Pancreas (tissue), 10 donors: ENCODE data around the gene IKBKE. TPM values are rescaled to one million over a fixed set of nuclear protein-coding genes. Genes with fewer than 3 reads are reported as not detected.
A peak's percentile ranks its signal among the peaks of the same experiment; 100 is the strongest.

Experiments used
- ATAC-seq, 4 donors: fragments of 200-7000 bp; cut with Tn5 transposase; one replicate each; pipeline versions ENCODE4 v1.8.0 to v1.9.1; 2020; ENCODE audit warnings: mild to moderate bottlenecking in 4 of 4, moderate library complexity in 4 of 4
- DNase-seq, 6 donors: peaks; one replicate each; pipeline ENCODE4 v3.0.0-alpha.2; 2020
- FAIRE-seq: peaks from 2 replicates; lab custom pipeline; 2012; peaks lifted over from hg19 to GRCh38; lab: Jason Lieb, UNC
- H3K27ac ChIP-seq, 4 donors: fragments of 200-600 bp; sonication (generic); 1 replicate in 3 of 4; 2 replicates in 1 of 4; pipeline versions ENCODE4 v1.5.0 to v1.8.0; 2020
- H3K27me3 ChIP-seq, 4 donors: fragments of 200-600 bp; one replicate each; pipeline ENCODE4 v1.8.0; 2021
- H3K36me3 ChIP-seq, 3 donors: fragments of 200-600 bp; sonication (generic) in 1 of 3; one replicate each; pipeline versions ENCODE4 v1.5.0 to v1.8.0; 2020 to 2021
- H3K4me1 ChIP-seq, 3 donors: fragments of 200-600 bp; one replicate each; pipeline ENCODE4 v1.8.0; 2021
- H3K4me3 ChIP-seq, 4 donors: fragments of 200-600 bp; sonication (generic) in 2 of 4; one replicate each; pipeline versions ENCODE4 v1.5.0 to v1.8.0; 2020 to 2021
- H3K9me3 ChIP-seq, 4 donors: fragments of 200-600 bp; one replicate each; pipeline ENCODE4 v1.8.0; 2021
- CTCF ChIP-seq, 4 donors: fragments of 200-600 bp; sonication (generic) in 3 of 4; IDR thresholded peaks; one replicate each; pipeline versions ENCODE4 v1.5.0 to v1.8.0; 2021; ENCODE audit warnings: antibody characterized with exemption in 4 of 4
- WGBS, 2 donors: extraction: QIAGEN DNeasy Blood & Tissue Kit; methylation state at CpG; one replicate each; pipeline ENCODE4 v1.1.7; 2013; 5-methylcytosine and 5-hydroxymethylcytosine counted together
- intact Hi-C, 3 donors: fragments of 100-400 bp; cut with DNase I; formaldehyde crosslinking; loops; one replicate each; pipeline versions ENCODE4 v1.11.1 to v1.14.2; 2022
- polyA plus RNA-seq, 2 donors: library from polyadenylated mRNA; stranded (reverse); fragments of 200-250 nt; gene quantifications; one replicate each; pipeline ENCODE4 v1.2.3, GENCODE V29; 2013
- total RNA-seq, 6 donors: library from RNA; stranded (reverse); fragmentation: NEBNext Ultra II Directional in 4 of 6; extraction: Animal tissue kit (Norgen Biotek cat#: 25700) in 4 of 6; gene quantifications; one replicate each; pipeline versions ENCODE4 v1.2.1 to v1.2.4, GENCODE V29; 2021 to 2023
- donor health status: healthy with polysubstance abuse.
- donor health status: DM: no; HTN: no; CAD: no; lungs with moderate emphysema.
- donor health status: DM: no; HTN: no; CAD: no.
- donor health status: control.
- donor health status: control.
- donor health status: Bipolar disorder and iron deficiency.
- donor health status: DM: yes; HTN: yes; CAD: no.
- donor health status: DM: no; HTN: no; CAD: no.
- donor health status: DM: no; HTN: no; CAD: no.
- donor health status: DM: yes; HTN: yes; CAD: no.

Gene IKBKE
- total and polyA plus RNA-seq, 8 donors = 1.8 to 9.9 (median 3.4) TPM

GRCh38 chr1:206524739-206525364 is 54.6 kb downstream of the IKBKE start:
- peak in 1 of 6 donors; percentile 37 for DNase-seq
- H3K27ac ChIP-seq = no peak overlapping the region

GRCh38 chr1:206526064-206526911 is 56.0 kb downstream of the IKBKE start:
- 40 to 41% methylated on average over 6 of the region's 6 CpGs for WGBS, 2 donors
- peaks cover 0 to 12% (median 5%) of the 10 kb centered on the region in 3 donors for H3K4me1 ChIP-seq
- ATAC-seq = peak; percentile 29 to 77 (median 58)
- no peaks in the 10 kb centered on the region for H3K27me3 ChIP-seq
- intact Hi-C loops = no loop called here
- H3K36me3 ChIP-seq = no peaks in the 10 kb centered on the region
- H3K9me3 ChIP-seq = no peaks in the 10 kb centered on the region
- H3K4me3 ChIP-seq = no peak overlapping the region
- FAIRE-seq = no peak
- no peak for DNase-seq
- TF ChIP-seq CTCF (IDR thresholded peaks at IDR 0.05) = no peak
- no peak overlapping the region for H3K27ac ChIP-seq

More at GRCh38 chr1:206524739-206525364, 54.6 kb downstream of the IKBKE start:
- intact Hi-C loops = no loop called here
- peaks cover 0 to 12% (median 12%) of the 10 kb centered on the region in 3 donors for H3K4me1 ChIP-seq
- H3K4me3 ChIP-seq = no peak overlapping the region
- no peaks in the 10 kb centered on the region for H3K36me3 ChIP-seq
- H3K9me3 ChIP-seq = no peaks in the 10 kb centered on the region
- H3K27me3 ChIP-seq = no peaks in the 10 kb centered on the region
- no peak for FAIRE-seq
- ATAC-seq = no peak
- WGBS, 2 donors = 64 to 72% methylated on average over 5 of the region's 5 CpGs
- TF ChIP-seq CTCF (IDR thresholded peaks at IDR 0.05) = no peak

DNA sequence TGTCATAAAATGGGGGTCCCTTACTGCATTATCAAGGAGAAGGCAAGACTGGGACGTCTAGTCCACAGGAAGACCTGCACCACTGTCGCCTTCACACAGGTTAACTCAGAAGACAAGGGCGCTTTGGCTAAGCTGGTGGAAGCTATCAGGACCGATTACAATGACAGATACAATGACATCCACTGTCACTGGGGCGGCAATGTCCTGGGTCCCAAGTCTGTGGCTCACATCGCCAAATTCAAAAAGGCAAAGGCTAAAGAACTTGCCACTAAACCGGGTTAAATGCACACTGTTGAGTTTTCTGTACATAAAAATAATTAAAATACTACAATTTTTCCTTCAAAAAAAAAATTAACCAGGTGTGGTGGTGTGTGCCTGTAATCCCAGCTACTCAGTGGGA is 59.1 kb downstream of the IKBKE start:
- intact Hi-C loops = no loop called here
- H3K9me3 ChIP-seq = no peaks in the 10 kb centered on the region
- H3K36me3 ChIP-seq = no peaks in the 10 kb centered on the region
- WGBS, 2 donors = 83 to 85% methylated on average over 7 of the region's 7 CpGs
- peaks cover 0 to 4% (median 0%) of the 10 kb centered on the region in 3 donors for H3K4me1 ChIP-seq
- H3K27me3 ChIP-seq = no peaks in the 10 kb centered on the region
- H3K4me3 ChIP-seq = no peak overlapping the region
- no peak overlapping the region for H3K27ac ChIP-seq
- ATAC-seq (no peak), DNase-seq (no peak), FAIRE-seq (no peak)
- no peak for TF ChIP-seq CTCF (IDR thresholded peaks at IDR 0.05)

GRCh38 chr1:206532368-206532767 is 62.1 kb downstream of the IKBKE start:
- 94 to 97% methylated on average over 7 of the region's 7 CpGs for WGBS, 2 donors
- FAIRE-seq (no peak), ATAC-seq (no peak), DNase-seq (no peak)
- Histone ChIP-seq H3K36me3 (no peaks in the 10 kb centered on the region), H3K4me1 (peaks cover 0 to 5% (median 0%) of the 10 kb centered on the region in 3 donors), H3K4me3 (no peak overlapping the region), H3K27ac (no peak overlapping the region), H3K9me3 (no peaks in the 10 kb centered on the region), H3K27me3 (no peaks in the 10 kb centered on the region)
- no peak for TF ChIP-seq CTCF (IDR thresholded peaks at IDR 0.05)
- intact Hi-C loops = no loop called here
